Mucosa of descending colon (tissue), 3 donors: Measurements from ENCODE around the gene CAB39. TPM values are rescaled to one million over a fixed set of nuclear protein-coding genes. Genes with fewer than 3 reads are reported as not detected.

ENCODE experiments used
- ATAC-seq: fragments of 200-7000 bp; cut with Tn5 transposase; one replicate; pipeline ENCODE4 v1.9.1; 2020; ENCODE audit warnings: mild to moderate bottlenecking, moderate library complexity
- DNase-seq, 3 donors: peaks; one replicate each; pipeline ENCODE4 v3.0.0-alpha.2; 2020
- H3K36me3 ChIP-seq: fragments of 200-600 bp; one replicate; pipeline ENCODE4 v1.8.0; 2021; ENCODE audit warnings: low read depth, mild to moderate bottlenecking
- H3K4me1 ChIP-seq: fragments of 200-600 bp; one replicate; pipeline ENCODE4 v1.8.0; 2021; ENCODE audit warnings: low read depth, mild to moderate bottlenecking
- H3K4me3 ChIP-seq: fragments of 200-600 bp; one replicate; pipeline ENCODE4 v1.8.0; 2021; ENCODE audit warnings: mild to moderate bottlenecking
- H3K9me3 ChIP-seq: fragments of 200-600 bp; one replicate; pipeline ENCODE4 v1.8.0; 2021; ENCODE audit warnings: mild to moderate bottlenecking
- CTCF ChIP-seq: fragments of 200-600 bp; IDR thresholded peaks from one replicate; pipeline ENCODE4 v1.8.0; 2022; ENCODE audit warnings: antibody characterized with exemption, mild to moderate bottlenecking
- intact Hi-C, 2 donors: fragments of 100-400 bp; cut with DNase I in 1 of 2; cut with micrococcal nuclease in 1 of 2; formaldehyde crosslinking; loops; one replicate each; pipeline versions ENCODE4 v1.11.0 to v1.11.1; 2022; cut with DNase I, micrococcal nuclease
- total RNA-seq, 3 donors: library from RNA; stranded (reverse); fragmentation: NEBNext Ultra II Directional in 2 of 3; extraction: Animal tissue kit (Norgen Biotek cat#: 25700) in 2 of 3; gene quantifications; one replicate each; pipeline versions ENCODE4 v1.2.1 to v1.2.4, GENCODE V29; 2021 to 2023
- donor health status: DM: no; HTN: no; CAD: no; lungs with moderate emphysema.
- donor health status: DM: no; HTN: no; CAD: no.
- donor health status: DM: no; HTN: yes; CAD: no.

Gene CAB39
- total RNA-seq, 3 donors from 2014 or later, result 112 to 155 (median 115) TPM

- intact Hi-C loops, result no loop called here
Observed at GRCh38 chr2:230840301-230840700, 127.7 kb downstream of the CAB39 start.

GRCh38 chr2:230842473-230842872, 129.8 kb downstream of the CAB39 start:
- H3K9me3 ChIP-seq, result peaks cover 9% of the 10 kb centered on the region
- ATAC-seq (peak; percentile 87), DNase-seq (peak in 1 of 3 donors; percentile 61)
- H3K4me3 ChIP-seq, result no peak overlapping the region
- TF ChIP-seq CTCF, result no peak
- no peaks in the 10 kb centered on the region for H3K36me3 ChIP-seq
- H3K4me1 ChIP-seq, result peaks cover 13% of the 10 kb centered on the region
- intact Hi-C loops, result no loop called here

More at GRCh38 chr2:230840301-230840700, 127.7 kb downstream of the CAB39 start:
- Histone ChIP-seq H3K9me3 (peaks cover 9% of the 10 kb centered on the region), H3K4me3 (no peak overlapping the region), H3K36me3 (no peaks in the 10 kb centered on the region), H3K4me1 (peaks cover 13% of the 10 kb centered on the region)
- ATAC-seq, result no peak
- TF ChIP-seq CTCF, result no peak
- DNase-seq, result no peak

GRCh38 chr2:230843132-230843531, 130.5 kb downstream of the CAB39 start:
- ATAC-seq (peak; percentile 81), DNase-seq (peak in 1 of 3 donors; percentile 59)
- Histone ChIP-seq H3K4me1 (peaks cover 13% of the 10 kb centered on the region), H3K36me3 (no peaks in the 10 kb centered on the region), H3K9me3 (peaks cover 7% of the 10 kb centered on the region), H3K4me3 (no peak overlapping the region)
- TF ChIP-seq CTCF, result no peak
- intact Hi-C loops, result no loop called here

GRCh38 chr2:230846360-230846759, 133.7 kb downstream of the CAB39 start:
- no peak for TF ChIP-seq CTCF
- Histone ChIP-seq H3K4me1 (peaks cover 13% of the 10 kb centered on the region), H3K9me3 (no peaks in the 10 kb centered on the region), H3K4me3 (no peak overlapping the region), H3K36me3 (no peaks in the 10 kb centered on the region)
- DNase-seq (no peak), ATAC-seq (no peak)
- intact Hi-C loops, result no loop called here

GRCh38 chr2:230847883-230848388, 135.3 kb downstream of the CAB39 start:
- DNase-seq (peak; percentile 92 to 98 (median 96)), ATAC-seq (peak; percentile 96)
- H3K4me1 ChIP-seq, result peaks cover 3% of the 10 kb centered on the region
- H3K4me3 ChIP-seq, result no peak overlapping the region
- H3K36me3 ChIP-seq, result no peaks in the 10 kb centered on the region
- intact Hi-C loops, result no loop called here
- peak; percentile 94 for TF ChIP-seq CTCF
- H3K9me3 ChIP-seq, result no peaks in the 10 kb centered on the region
